Caco-2 (cell line): ENCODE data around the gene SEZ6. TPM values are rescaled to one million over a fixed set of nuclear protein-coding genes. Genes with fewer than 3 reads are reported as not detected.

Experiments
- BruUV-seq: library from RNA; stranded (reverse); fragments of 400-500 nt; replicated peaks from 2 replicates; lab custom pipeline; 2021; lab: Mats Ljungman, UMichigan
- CTCF ChIA-PET: fragments of 300-600 bp; sonication (Branson Sonifier 250); formaldehyde crosslinking; loops from one replicate; lab custom pipeline; 2022; ENCODE audit warnings: antibody characterized with exemption; lab: Charles Lee
- POLR2A ChIA-PET: fragments of 300-600 bp; sonication (Branson Sonifier 250); formaldehyde crosslinking; loops from one replicate; lab custom pipeline; 2022; ENCODE audit warnings: antibody characterized with exemption; lab: Charles Lee
- DNase-seq, 2 experiments: peaks; one replicate each; pipeline versions ENCODE4 v3.0.0 to v3.0.0-alpha.2; 2020 to 2022
- H3K27me3 ChIP-seq: replicated peaks from 2 replicates; pipeline ENCODE4 v1.6.0; 2011; ENCODE audit warnings: low read length; ENCODE audit not compliant: control insufficient read depth, insufficient read depth
- H3K36me3 ChIP-seq: 2 replicates; pipeline ENCODE4 v1.5.1; 2011; ENCODE audit warnings: low read length; ENCODE audit not compliant: control insufficient read depth, insufficient read depth
- H3K4me1 ChIP-seq: fragments of 250-450 bp; sonication (Bioruptor Pico); 2 replicates; pipeline ENCODE4 v1.5.1; 2020; ENCODE audit warnings: mild to moderate bottlenecking
- H3K4me3 ChIP-seq: 2 replicates; pipeline ENCODE4 v1.5.1; 2011; ENCODE audit warnings: low read depth, mild to moderate bottlenecking, control low read depth, low read length
- H3K9me3 ChIP-seq: fragments of 250-450 bp; sonication (Bioruptor Pico); 2 replicates; pipeline ENCODE4 v1.5.1; 2020; ENCODE audit warnings: mild to moderate bottlenecking, moderate library complexity
- H3K27ac Mint-ChIP-seq: one replicate; pipeline ENCODE4 v1.8.0; 2022; ENCODE audit warnings: mixed read lengths; ENCODE audit not compliant: unreplicated experiment
- H3K27me3 Mint-ChIP-seq: one replicate; pipeline ENCODE4 v1.8.0; 2022; ENCODE audit warnings: mixed read lengths; ENCODE audit not compliant: insufficient read depth, unreplicated experiment
- H3K36me3 Mint-ChIP-seq: one replicate; pipeline ENCODE4 v1.8.0; 2022; ENCODE audit warnings: mild to moderate bottlenecking, mixed read lengths; ENCODE audit not compliant: insufficient read depth, unreplicated experiment
- H3K4me1 Mint-ChIP-seq: one replicate; pipeline ENCODE4 v1.8.0; 2022; ENCODE audit warnings: low read depth, mixed read lengths; ENCODE audit not compliant: unreplicated experiment
- H3K4me3 Mint-ChIP-seq: one replicate; pipeline ENCODE4 v1.8.0; 2022; ENCODE audit warnings: mild to moderate bottlenecking, moderate library complexity, mixed read lengths; ENCODE audit not compliant: unreplicated experiment
- H3K9me3 Mint-ChIP-seq: one replicate; pipeline ENCODE4 v1.8.0; 2022; ENCODE audit warnings: mixed read lengths; ENCODE audit not compliant: unreplicated experiment
- CTCF ChIP-seq, 2 experiments: fragments of 200-600 bp in 1 of 2; IDR thresholded peaks; 1 replicate in 1 of 2; 2 replicates in 1 of 2; pipeline versions ENCODE4 v1.5.1 to v1.8.0; 2011 to 2022; ENCODE audit warnings: antibody characterized with exemption in 1 of 2, control low read depth in 1 of 2, inconsistent platforms in 1 of 2, low read depth in 1 of 2, low read length in 1 of 2, mild to moderate bottlenecking in 1 of 2, moderate library complexity in 1 of 2; ENCODE audit not compliant: insufficient read depth in 1 of 2, severe bottlenecking in 1 of 2, unreplicated experiment in 1 of 2
- intact Hi-C: fragments of 100-400 bp; cut with micrococcal nuclease; formaldehyde crosslinking; loops from one replicate; pipeline ENCODE4 v1.10.0; 2022; ENCODE audit not compliant: unreplicated experiment
- total RNA-seq: library from RNA; stranded (reverse); gene quantifications from 2 replicates; pipeline ENCODE4 v1.2.3, GENCODE V29; 2022

Gene SEZ6
- total RNA-seq, 1 experiment from 2014 or later: not detected

GRCh38 chr17:29049541-29050145 is 43.8 kb upstream of the SEZ6 start:
- ChIA-PET POLR2A (no interaction called here), CTCF (interaction anchor here (0.9 kb wide), 1 partner anchor 84 kb away, joined by 5 read pairs; no protein-coding TSS in a partner anchor)
- DNase-seq: no peak
- Histone ChIP-seq H3K9me3 (no peaks in the 10 kb centered on the region), H3K4me3 (no peak overlapping the region), H3K36me3 (no peaks in the 10 kb centered on the region), H3K4me1 (0 out of 2 replicates have a peak, but pooled peaks cover 5% of the 10 kb centered on the region), H3K27me3 (no peaks in the 10 kb centered on the region)
- Mint-ChIP-seq H3K27me3 (peaks cover 5% of the 10 kb centered on the region), H3K4me3 (no peak overlapping the region), H3K36me3 (no peaks in the 10 kb centered on the region), H3K9me3 (no peaks in the 10 kb centered on the region), H3K27ac (no peak overlapping the region), H3K4me1 (peaks cover 10% of the 10 kb centered on the region)
- intact Hi-C loops: no loop called here
- no peak for TF ChIP-seq CTCF (IDR thresholded peaks at IDR 0.05; ENCODE audit: insufficient read depth in 1 of 2, low read depth in 1 of 2, low read length in 1 of 2, severe bottlenecking in 1 of 2, unreplicated experiment in 1 of 2)
- no TSS peak for BruUV-seq

GRCh38 chr17:29048440-29049368 is 42.9 kb upstream of the SEZ6 start:
- Histone ChIP-seq H3K27me3 (no peaks in the 10 kb centered on the region), H3K36me3 (no peaks in the 10 kb centered on the region), H3K4me3 (no peak overlapping the region), H3K4me1 (0 out of 2 replicates have a peak, but pooled peaks cover 5% of the 10 kb centered on the region), H3K9me3 (no peaks in the 10 kb centered on the region)
- Mint-ChIP-seq H3K9me3 (no peaks in the 10 kb centered on the region), H3K4me1 (peaks cover 10% of the 10 kb centered on the region), H3K27ac (no peak overlapping the region), H3K4me3 (no peak overlapping the region), H3K36me3 (no peaks in the 10 kb centered on the region), H3K27me3 (peaks cover 5% of the 10 kb centered on the region)
- BruUV-seq: no TSS peak
- intact Hi-C loops: no loop called here
- ChIA-PET CTCF (interaction anchor here (0.6 to 0.9 kb wide), 2 partner anchors 9 to 167 kb away, joined by 3 read pairs; no protein-coding TSS in a partner anchor), POLR2A (no interaction called here)
- no peak for TF ChIP-seq CTCF (IDR thresholded peaks at IDR 0.05; ENCODE audit: insufficient read depth in 1 of 2, low read depth in 1 of 2, low read length in 1 of 2, severe bottlenecking in 1 of 2, unreplicated experiment in 1 of 2)
- DNase-seq: peak in 1 of 2 experiments; percentile 66

GRCh38 chr17:29046473-29046839 is 40.6 kb upstream of the SEZ6 start:
- H3K4me3 Mint-ChIP-seq: no peak overlapping the region
- no peak for DNase-seq
- ChIA-PET CTCF (no interaction called here), POLR2A (no interaction called here)
- no peak for TF ChIP-seq CTCF (IDR thresholded peaks at IDR 0.05; ENCODE audit: insufficient read depth in 1 of 2, low read depth in 1 of 2, low read length in 1 of 2, severe bottlenecking in 1 of 2, unreplicated experiment in 1 of 2)
- H3K4me3 ChIP-seq: no peak overlapping the region
- H3K27me3 ChIP-seq: no peaks in the 10 kb centered on the region
- H3K36me3 Mint-ChIP-seq: no peaks in the 10 kb centered on the region
- BruUV-seq: no TSS peak
- no peaks in the 10 kb centered on the region for H3K9me3 Mint-ChIP-seq
- H3K4me1 Mint-ChIP-seq: peaks cover 17% of the 10 kb centered on the region
- intact Hi-C loops: no loop called here
- H3K27ac Mint-ChIP-seq: no peak overlapping the region
- H3K27me3 Mint-ChIP-seq: peaks cover 5% of the 10 kb centered on the region
- H3K4me1 ChIP-seq: 0 out of 2 replicates have a peak, but pooled peaks cover 5% of the 10 kb centered on the region
- no peaks in the 10 kb centered on the region for H3K36me3 ChIP-seq
- no peaks in the 10 kb centered on the region for H3K9me3 ChIP-seq
